ENCODE measurements around the gene TNNI2.

TNNI2 gene

GRCh38 chr11:1834779-1835670 lies 3.8 kb upstream of the TNNI2 start, which contains the start of gene SYT8:
Gene SYT8, plus strand, starts transcription at chr11:1834990. Its CDS starts 116 bp downstream, at chr11:1835106.
- DNase-seq, result no peak

- DNase-seq, result no peak
Measured at GRCh38 chr11:1835671-1836010, 3.1 kb upstream of the TNNI2 start.

- DNase-seq, result no peak
Measured at GRCh38 chr11:1836011-1836945, 2.5 kb upstream of the TNNI2 start.

GRCh38 chr11:1837171-1838076 lies 1.4 kb upstream of the TNNI2 start:
- no peak for DNase-seq

- DNase-seq, result no peak
Measured at GRCh38 chr11:1838077-1838425, 730 bp upstream of the TNNI2 start.

GRCh38 chr11:1839204-1839923 lies 583 bp downstream of the TNNI2 start:
- no peak for DNase-seq

- no peak for DNase-seq
Measured at GRCh38 chr11:1839924-1840779, 1.4 kb downstream of the TNNI2 start.

- DNase-seq, result no peak
Measured at GRCh38 chr11:1840780-1841480, 2.1 kb downstream of the TNNI2 start.

GRCh38 chr11:1841511-1842148 lies 2.8 kb downstream of the TNNI2 start:
- no peak for DNase-seq

- no peak for DNase-seq
Measured at GRCh38 chr11:1842149-1843097, 3.6 kb downstream of the TNNI2 start.

- no peak for DNase-seq
Measured at GRCh38 chr11:1843098-1843473, 4.3 kb downstream of the TNNI2 start.

GRCh38 chr11:1843796-1844195 lies 5.0 kb downstream of the TNNI2 start:
- DNase-seq, result no peak

GRCh38 chr11:1844221-1845094 lies 5.7 kb downstream of the TNNI2 start:
- no peak for DNase-seq

- no peak for DNase-seq
Measured at GRCh38 chr11:1845095-1845429, 6.3 kb downstream of the TNNI2 start.

GRCh38 chr11:1845561-1846452 lies 7.0 kb downstream of the TNNI2 start:
- no peak for DNase-seq

GRCh38 chr11:1846453-1846932 lies 7.7 kb downstream of the TNNI2 start:
- no peak for DNase-seq

Measured in NCI-H1092 treated with DMSO at 0.1 percent for 48 hours (cell line).